Choroid plexus epithelial cell (primary cell): ENCODE data around the gene GRK1.

Experiments used
- DNase-seq: peaks from one replicate; pipeline ENCODE4 v3.0.0-alpha.2; 2010; ENCODE audit warnings: low read depth
- H3K4me3 ChIP-seq: 2 replicates; pipeline ENCODE4 v1.5.1; 2011; ENCODE audit warnings: low read depth, mild to moderate bottlenecking, control low read depth, low read length, moderate library complexity
- CTCF ChIP-seq: conservative IDR thresholded peaks from 2 replicates; pipeline ENCODE4 v1.5.1; 2011; ENCODE audit warnings: low read depth, mild to moderate bottlenecking, control low read depth, inconsistent platforms, low read length, moderate library complexity

GRK1 gene

DNA sequence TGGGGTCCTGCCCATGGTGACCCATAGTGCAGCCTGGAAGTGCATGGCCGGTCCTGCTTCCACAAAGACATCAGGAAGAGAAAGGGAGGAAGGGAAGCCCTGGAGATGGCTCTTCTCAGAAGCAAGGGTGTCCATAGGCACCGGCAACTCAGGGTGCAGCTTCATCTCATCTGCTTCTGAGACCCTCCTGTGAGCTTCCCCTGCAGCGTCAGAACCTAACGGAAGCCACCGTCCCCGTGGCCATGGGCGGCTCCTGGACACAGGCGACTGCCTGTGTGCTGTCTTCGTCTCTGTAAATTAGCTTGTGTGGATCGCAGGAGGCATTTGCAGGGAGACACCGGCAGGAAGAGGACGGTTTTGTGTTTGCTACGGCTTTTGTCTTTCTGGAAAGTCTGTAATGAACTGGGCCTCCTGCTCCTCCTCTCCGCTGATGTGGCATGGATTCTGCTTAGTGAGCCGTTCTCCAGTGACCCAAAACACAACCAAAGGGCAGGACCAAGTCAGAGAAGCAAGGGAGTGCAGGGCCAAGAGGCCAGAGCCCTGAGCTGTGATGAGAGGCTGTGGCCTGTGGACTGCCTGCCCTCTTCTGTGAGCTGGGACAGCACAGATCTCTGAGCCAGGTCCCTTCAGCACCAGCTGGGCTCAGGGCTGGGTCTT lies 11.5 kb upstream of the GRK1 start:
- no peak for DNase-seq
- no peak for TF ChIP-seq CTCF

DNA sequence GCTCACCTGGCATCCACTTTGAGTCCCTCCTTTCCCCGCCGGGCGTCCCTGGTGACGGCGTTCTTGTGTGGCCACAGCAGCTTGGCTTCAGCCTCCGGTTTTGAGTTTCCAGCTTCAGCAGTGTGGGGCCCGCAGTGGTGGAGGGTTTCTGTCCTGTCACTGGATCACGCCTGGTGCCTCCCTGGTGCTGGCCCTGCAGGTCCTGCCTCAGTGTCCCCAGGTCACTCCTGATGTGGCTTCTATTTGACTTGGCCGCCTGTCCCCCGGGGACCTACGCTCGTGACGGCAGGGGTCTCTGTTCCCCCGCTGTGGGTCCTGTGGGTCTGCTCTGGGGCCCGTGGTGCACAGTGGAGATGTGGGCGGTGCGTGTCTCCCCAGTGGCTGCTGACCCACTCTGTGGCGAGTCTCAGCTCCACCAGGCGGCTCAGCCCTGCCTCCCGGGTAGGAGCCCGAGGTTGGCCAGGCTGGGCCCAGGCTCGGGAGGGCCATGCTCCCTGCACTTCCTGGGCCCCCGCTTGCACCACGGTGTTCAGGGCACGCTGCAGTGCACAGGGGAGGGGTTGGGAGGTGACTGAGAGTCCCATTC lies 10.9 kb upstream of the GRK1 start:
- no peak overlapping the region for H3K4me3 ChIP-seq
- TF ChIP-seq CTCF: no peak
- no peak for DNase-seq

More for the DNA sequence above, 11.5 kb upstream of the GRK1 start:
- no peak overlapping the region for H3K4me3 ChIP-seq

DNA sequence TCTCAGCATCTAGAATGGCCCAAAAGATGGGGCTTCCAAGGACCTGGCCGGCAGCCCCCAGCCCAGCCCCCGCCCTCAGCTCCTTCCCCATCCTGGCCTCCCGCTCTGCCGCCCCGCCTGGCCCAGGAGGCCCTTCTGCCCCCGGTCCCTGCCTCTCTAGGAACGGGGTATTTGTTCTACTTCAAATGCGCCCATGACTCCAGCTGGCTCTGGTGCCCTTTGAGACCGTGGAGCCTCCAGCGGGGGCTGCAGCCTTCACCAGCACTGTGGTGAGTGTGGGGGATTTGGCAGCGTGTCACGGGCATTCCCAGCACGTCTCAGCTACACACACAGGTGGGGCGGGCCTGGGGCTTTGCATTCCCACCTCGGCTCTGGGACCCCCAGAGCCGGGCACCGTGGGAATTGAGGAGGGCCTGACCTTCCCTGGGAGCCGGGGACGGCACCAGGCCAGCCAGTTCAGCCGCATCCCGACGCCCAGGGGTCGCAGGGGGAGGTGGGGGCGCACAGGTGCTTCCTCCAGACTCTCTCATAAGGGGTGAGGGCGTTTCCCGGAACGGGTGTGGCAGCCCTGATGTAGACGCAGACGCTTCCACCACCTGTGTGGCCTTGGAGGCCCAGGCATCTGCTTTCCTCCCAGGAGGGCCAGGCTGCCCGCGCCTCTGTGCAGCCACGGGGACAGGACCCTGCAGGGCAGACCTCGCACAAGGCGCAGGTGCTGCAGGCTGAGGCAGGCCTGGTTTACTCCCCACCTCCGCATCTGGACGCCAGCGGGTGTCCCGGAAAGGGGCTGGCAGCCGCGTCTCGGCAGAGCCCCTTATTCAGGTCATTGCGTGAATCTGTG lies 10.0 kb upstream of the GRK1 start:
- TF ChIP-seq CTCF: no peak
- H3K4me3 ChIP-seq: no peak overlapping the region
- no peak for DNase-seq

- TF ChIP-seq CTCF: no peak
- no peak within 1 kb of the TSS for H3K4me3 ChIP-seq
- no peak for DNase-seq
These were observed 8.9 kb upstream of the GRK1 start, which contains the start of gene ATP4B for GRCh38 chr13:113657851-113658741. Gene ATP4B, minus strand, starts transcription at chr13:113658198. Its CDS starts 54 bp downstream, at chr13:113658144.

DNA sequence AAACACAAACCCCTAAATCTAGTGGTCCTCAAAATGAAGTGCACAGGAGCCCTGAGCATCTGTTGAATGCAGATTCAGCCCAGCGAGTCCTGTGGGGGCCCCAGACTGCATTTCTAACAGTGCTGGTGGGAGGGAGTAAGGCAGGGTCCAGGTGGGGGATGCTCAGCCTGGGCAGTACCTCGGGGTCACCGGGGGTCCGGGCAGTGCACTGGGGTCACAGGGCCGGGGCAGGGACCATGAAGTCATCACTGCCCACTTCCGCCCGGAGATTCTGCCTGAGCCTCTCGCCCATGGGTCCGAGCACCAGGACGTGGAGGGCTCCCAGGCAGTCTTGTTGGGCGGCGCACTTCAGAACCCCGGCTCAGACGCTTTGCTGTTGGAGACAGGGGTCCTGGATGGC lies 8.2 kb upstream of the GRK1 start:
- no peak for TF ChIP-seq CTCF
- no peak for DNase-seq
- H3K4me3 ChIP-seq: no peak overlapping the region

- H3K4me3 ChIP-seq: no peak overlapping the region
- TF ChIP-seq CTCF: no peak
- no peak for DNase-seq
These were observed 7.7 kb upstream of the GRK1 start for GRCh38 chr13:113659337-113659736.
